SK-N-SH (cell line): ENCODE measurements around the gene ROBO1. TPM values are rescaled to one million over a fixed set of nuclear protein-coding genes. Genes with fewer than 3 reads are reported as not detected.

Experiments
- CTCF ChIA-PET: fragments of 300-600, 350-600 bp; formaldehyde crosslinking; extraction: SDS; loops from one replicate; lab custom pipeline; 2021; lab: Yijun Ruan, JAX
- POLR2A ChIA-PET: fragments of 350-600 bp; sonication (Branson Sonifier 250); formaldehyde crosslinking; extraction: SDS; loops from one replicate; lab custom pipeline; 2020; ENCODE audit warnings: antibody characterized with exemption, inconsistent platforms; lab: Yijun Ruan, JAX
- DNase-seq: peaks from one replicate; pipeline ENCODE4 v3.0.0; 2012
- H2AFZ ChIP-seq: fragments of 200-600 bp; sonication (generic); 2 replicates; pipeline ENCODE4 v1.8.1; 2016; ENCODE audit warnings: antibody characterized with exemption, mild to moderate bottlenecking, low read depth
- H3F3A ChIP-seq: fragments of 200-600 bp; sonication (generic); replicated peaks from 2 replicates; pipeline ENCODE3; 2016; ENCODE audit warnings: antibody characterized with exemption, mild to moderate bottlenecking; ENCODE audit not compliant: insufficient read depth
- H3K27ac ChIP-seq, 2 experiments: fragments of 200-500 bp in 1 of 2; fragments of 200-600 bp in 1 of 2; sonication (Bioruptor generic) in 1 of 2; sonication (generic), shearing (Covaris generic) in 1 of 2; 2 replicates each; pipeline versions ENCODE4 v1.5.1 to v1.6.1; 2014 to 2016; ENCODE audit warnings: low read depth in 2 of 2, inconsistent platforms in 1 of 2, low read length in 1 of 2, mild to moderate bottlenecking in 1 of 2, mixed read lengths in 1 of 2
- H3K27me3 ChIP-seq: fragments of 200-600 bp; sonication (generic), shearing (Covaris generic); 2 replicates; pipeline ENCODE4 v1.6.1; 2016; ENCODE audit warnings: mixed run types; ENCODE audit not compliant: insufficient read depth
- H3K36me3 ChIP-seq, 2 experiments: fragments of 200-500 bp in 1 of 2; fragments of 200-600 bp in 1 of 2; sonication (Bioruptor generic) in 1 of 2; sonication (generic) in 1 of 2; replicated peaks in 1 of 2; 2 replicates each; pipeline versions ENCODE3 to v1.5.1; 2014 to 2016; ENCODE audit warnings: low read length in 1 of 2, mild to moderate bottlenecking in 1 of 2; ENCODE audit not compliant: insufficient read depth in 2 of 2, control insufficient read depth in 1 of 2
- H3K4me1 ChIP-seq, 2 experiments: fragments of 200-500 bp in 1 of 2; fragments of 200-600 bp in 1 of 2; sonication (Bioruptor generic) in 1 of 2; sonication (generic), shearing (Covaris generic) in 1 of 2; 2 replicates each; pipeline versions ENCODE4 v1.5.1 to v1.6.1; 2014 to 2016; ENCODE audit warnings: low read depth in 1 of 2, low read length in 1 of 2, mixed run types in 1 of 2; ENCODE audit not compliant: insufficient read depth in 2 of 2, control insufficient read depth in 1 of 2
- H3K4me2 ChIP-seq: fragments of 200-600 bp; sonication (generic), shearing (Covaris generic); 2 replicates; pipeline ENCODE4 v1.6.1; 2017; ENCODE audit warnings: mixed run types
- H3K4me3 ChIP-seq, 2 experiments: fragments of 200-500 bp in 1 of 2; fragments of 200-600 bp in 1 of 2; sonication (Bioruptor generic) in 1 of 2; sonication (generic), shearing (Covaris generic) in 1 of 2; 2 replicates each; pipeline versions ENCODE4 v1.5.1 to v1.8.1; 2014 to 2016; ENCODE audit warnings: low read depth in 2 of 2, inconsistent platforms in 1 of 2, low read length in 1 of 2, mild to moderate bottlenecking in 1 of 2, mixed read lengths in 1 of 2, moderate library complexity in 1 of 2
- H3K79me2 ChIP-seq: fragments of 200-600 bp; sonication (generic); 2 replicates; pipeline ENCODE4 v1.8.1; 2017; ENCODE audit warnings: mild to moderate bottlenecking; ENCODE audit not compliant: insufficient read depth
- H3K9ac ChIP-seq: fragments of 200-600 bp; sonication (generic); 2 replicates; pipeline ENCODE4 v1.6.1; 2017; ENCODE audit warnings: mixed run types
- H3K9me2 ChIP-seq: fragments of 200-600 bp; sonication (generic); 2 replicates; pipeline ENCODE4 v1.6.1; 2017; ENCODE audit warnings: mixed run types
- H3K9me3 ChIP-seq: fragments of 200-600 bp; sonication (generic); 2 replicates; pipeline ENCODE4 v1.6.1; 2017; ENCODE audit warnings: mixed run types, mild to moderate bottlenecking, moderate library complexity
- H4K20me1 ChIP-seq: fragments of 200-600 bp; sonication (generic); 2 replicates; pipeline ENCODE4 v1.6.1; 2017; ENCODE audit warnings: mild to moderate bottlenecking, mixed run types; ENCODE audit not compliant: insufficient read depth
- EP300 ChIP-seq, 2 experiments: IDR thresholded peaks; 2 replicates each; pipeline versions ENCODE4 v1.4.0 to v1.6.1; 2012; ENCODE audit warnings: borderline replicate concordance in 1 of 2, low read depth in 1 of 2, low read length in 1 of 2
- FOSL2 ChIP-seq: IDR thresholded peaks from 2 replicates; pipeline ENCODE4 v1.4.0; 2012; ENCODE audit warnings: low read depth, mild to moderate bottlenecking, moderate library complexity, borderline replicate concordance
- FOXJ3 ChIP-seq: sonication (generic); formaldehyde crosslinking; IDR thresholded peaks from 2 replicates; pipeline ENCODE4 v1.5.1; 2020; ENCODE audit warnings: mild to moderate bottlenecking, missing genetic modification reagents
- FOXM1 ChIP-seq: IDR thresholded peaks from 2 replicates; pipeline ENCODE4 v1.4.0; 2012; ENCODE audit warnings: low read depth, mild to moderate bottlenecking
- MAX ChIP-seq: IDR thresholded peaks from 2 replicates; pipeline ENCODE4 v1.4.0; 2012; ENCODE audit warnings: low read depth
- MEF2A ChIP-seq: IDR thresholded peaks from 2 replicates; pipeline ENCODE4 v1.4.0; 2012; ENCODE audit warnings: low read depth, borderline replicate concordance
- MXI1 ChIP-seq: IDR thresholded peaks from 2 replicates; pipeline ENCODE4 v1.6.1; 2012; ENCODE audit warnings: mild to moderate bottlenecking, low read depth, low read length, improper control_type of control experiment
- RCOR1 ChIP-seq: fragments of 150-350 bp; IDR thresholded peaks from 2 replicates; pipeline ENCODE4 v1.6.1; 2017; ENCODE audit warnings: antibody characterized with exemption, low read length
- REST ChIP-seq: IDR thresholded peaks from 2 replicates; pipeline ENCODE4 v1.6.1; 2012; ENCODE audit warnings: mild to moderate bottlenecking, low read depth, low read length, moderate library complexity
- RFX5 ChIP-seq: IDR thresholded peaks from 2 replicates; pipeline ENCODE4 v1.6.1; 2012; ENCODE audit warnings: mild to moderate bottlenecking, improper control_type of control experiment, low read length
- RXRA ChIP-seq: IDR thresholded peaks from 2 replicates; pipeline ENCODE4 v1.4.0; 2012; ENCODE audit warnings: low read depth, mild to moderate bottlenecking, borderline replicate concordance
- SIN3A ChIP-seq: IDR thresholded peaks from 2 replicates; pipeline ENCODE4 v1.6.1; 2012; ENCODE audit warnings: low read depth, mild to moderate bottlenecking, low read length, moderate library complexity, borderline replicate concordance
- TAF1 ChIP-seq: IDR thresholded peaks from 2 replicates; pipeline ENCODE4 v1.6.1; 2012; ENCODE audit warnings: low read depth, mild to moderate bottlenecking, low read length, moderate library complexity, borderline replicate concordance
- TEAD4 ChIP-seq: IDR thresholded peaks from 2 replicates; pipeline ENCODE4 v1.4.0; 2012; ENCODE audit warnings: mild to moderate bottlenecking, borderline replicate concordance; ENCODE audit not compliant: insufficient read depth
- WGBS: methylation state at CpG from one replicate; pipeline ENCODE4 v1.1.6; 2017; ENCODE audit warnings: low lambda C conversion rate; 5-methylcytosine and 5-hydroxymethylcytosine counted together
- polyA plus RNA-seq, 3 experiments: library from polyadenylated mRNA; depleted of rRNA; stranded (reverse); fragments of >200 nt; gene quantifications; 2 replicates each; pipeline ENCODE4 v1.2.3, GENCODE V29; 2012
- TF ChIP-seq, protein P1 (sequence below): IDR thresholded peaks from 2 replicates; pipeline ENCODE4; 2012

Gene ROBO1
- polyA plus RNA-seq, 1 of the 3 experiments (the other 2 are of a cell fraction): 22.7 TPM

DNA sequence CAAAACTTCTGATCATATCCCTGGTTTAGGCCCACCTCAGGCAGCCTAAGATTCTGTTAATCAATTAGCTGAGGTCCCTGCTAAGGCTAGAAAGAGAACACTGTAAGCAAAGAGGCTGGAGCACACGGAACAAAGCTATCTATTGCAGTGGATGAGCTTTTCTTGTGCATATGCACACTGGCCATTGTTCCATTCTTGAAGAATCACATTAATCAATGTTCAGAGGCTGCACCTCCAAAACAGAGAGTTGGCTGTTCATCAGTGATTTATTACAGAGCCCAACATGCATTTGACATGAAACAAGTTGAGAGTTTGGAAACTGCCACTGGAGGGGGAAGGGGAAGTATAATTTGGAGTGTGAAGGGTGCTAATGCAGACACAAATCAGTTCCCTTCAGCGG, 873.0 kb downstream of the ROBO1 start:
- H4K20me1 ChIP-seq: peaks cover 10% of the 10 kb centered on the region
- CTCF ChIA-PET: no interaction called here
- no peak overlapping the region for H3K4me3 ChIP-seq
- H3K4me2 ChIP-seq: no peak overlapping the region
- H3K4me1 ChIP-seq: peaks cover 0 to under 1% of the 10 kb centered on the region in 2 experiments; a peak in 2 of 4 replicates
- H3K9me2 ChIP-seq: no peaks in the 10 kb centered on the region
- no peaks in the 10 kb centered on the region for H3K9me3 ChIP-seq
- no peak overlapping the region for H3K9ac ChIP-seq
- peaks cover 7% of the 10 kb centered on the region; the same call in 1 of the 2 replicates for H3K79me2 ChIP-seq
- POLR2A ChIA-PET: no interaction called here
- H3K27ac ChIP-seq: peak overlapping the region in 1 of 2 experiments; percentile 7; a peak in 1 of 4 replicates
- H3K36me3 ChIP-seq: no peaks in the 10 kb centered on the region
- WGBS: 95% methylated on average over 2 of the region's 2 CpGs
- peaks cover 3% of the 10 kb centered on the region for H3F3A ChIP-seq
- no peak for DNase-seq
- TF ChIP-seq RFX5 (no peak), RCOR1 (no peak), MXI1 (no peak), FOXJ3 (no peak), FOSL2 (no peak), SIN3A (no peak), TAF1 (no peak)
- no peak overlapping the region for H2AFZ ChIP-seq
- H3K27me3 ChIP-seq: no peaks in the 10 kb centered on the region

DNA sequence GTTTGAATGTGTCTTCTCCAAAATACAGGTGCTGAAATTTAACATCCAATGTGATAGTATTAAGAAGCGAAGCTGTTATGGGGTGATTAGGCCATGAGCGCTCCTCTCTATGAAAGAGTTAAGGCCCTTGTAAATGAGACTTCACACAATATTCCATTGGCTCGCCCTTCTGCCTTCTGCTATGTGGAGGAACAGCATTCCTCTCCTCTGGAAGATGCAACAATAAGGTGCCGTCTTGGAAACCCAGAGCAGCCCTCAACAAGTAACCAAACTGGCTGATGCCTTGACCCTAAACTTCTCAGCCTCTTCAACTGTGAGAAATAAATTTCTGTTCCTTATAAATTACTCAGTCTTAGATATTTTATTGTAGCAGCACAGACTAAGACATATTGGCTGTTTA, 874.6 kb downstream of the ROBO1 start:
- Histone ChIP-seq H3K9ac (no peak overlapping the region), H3K36me3 (no peaks in the 10 kb centered on the region), H3K27me3 (no peaks in the 10 kb centered on the region), H3K4me1 (no peaks in the 10 kb centered on the region; a peak in 2 of 4 replicates), H2AFZ (no peak overlapping the region), H3K9me3 (no peaks in the 10 kb centered on the region), H3K27ac (no peak overlapping the region), H3K4me3 (no peak overlapping the region), H3F3A (peaks cover 3% of the 10 kb centered on the region), H3K9me2 (no peaks in the 10 kb centered on the region), H4K20me1 (peaks cover 10% of the 10 kb centered on the region), H3K4me2 (no peak overlapping the region), H3K79me2 (peaks cover 7% of the 10 kb centered on the region; the same call in 1 of the 2 replicates)
- 91% methylated on average over 4 of the region's 4 CpGs for WGBS
- CTCF ChIA-PET: no interaction called here
- no peak for DNase-seq
- POLR2A ChIA-PET: no interaction called here
- TF ChIP-seq TEAD4: no peak
- TF ChIP-seq FOXJ3: no peak
- TF ChIP-seq MAX: no peak
- no peak for TF ChIP-seq RCOR1
- TF ChIP-seq REST: no peak
- TF ChIP-seq, protein P1, sequence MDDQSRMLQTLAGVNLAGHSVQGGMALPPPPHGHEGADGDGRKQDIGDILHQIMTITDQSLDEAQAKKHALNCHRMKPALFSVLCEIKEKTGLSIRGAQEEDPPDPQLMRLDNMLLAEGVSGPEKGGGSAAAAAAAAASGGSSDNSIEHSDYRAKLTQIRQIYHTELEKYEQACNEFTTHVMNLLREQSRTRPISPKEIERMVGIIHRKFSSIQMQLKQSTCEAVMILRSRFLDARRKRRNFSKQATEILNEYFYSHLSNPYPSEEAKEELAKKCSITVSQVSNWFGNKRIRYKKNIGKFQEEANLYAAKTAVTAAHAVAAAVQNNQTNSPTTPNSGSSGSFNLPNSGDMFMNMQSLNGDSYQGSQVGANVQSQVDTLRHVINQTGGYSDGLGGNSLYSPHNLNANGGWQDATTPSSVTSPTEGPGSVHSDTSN: no peak
- no peak for TF ChIP-seq TAF1
- TF ChIP-seq RXRA: no peak
- TF ChIP-seq MEF2A: no peak
- no peak for TF ChIP-seq RFX5
- TF ChIP-seq SIN3A: no peak
- TF ChIP-seq FOXM1: no peak
- no peak for TF ChIP-seq EP300 (IDR thresholded peaks at IDR 0.05; ENCODE audit: borderline replicate concordance in 1 of 2, low read depth in 1 of 2, low read length in 1 of 2)
